MM.1S (cell line): ENCODE results near the gene TSPYL2.
A peak's percentile ranks its signal among the peaks of the same experiment; 100 is the strongest.

Experiments used
- DNase-seq: peaks from one replicate; pipeline ENCODE4 v3.0.0-alpha.2; 2015
- H2AFZ ChIP-seq: fragments of 300-600 bp; sonication (generic); 2 replicates; pipeline ENCODE4 v1.6.0; 2016; ENCODE audit warnings: antibody characterized with exemption, low read length
- H3F3A ChIP-seq: fragments of 300-600 bp; sonication (generic); 2 replicates; pipeline ENCODE4 v1.6.1; 2016; ENCODE audit warnings: mild to moderate bottlenecking, antibody characterized with exemption, low read length, moderate library complexity, mixed read lengths; ENCODE audit not compliant: insufficient read depth
- H3K27ac ChIP-seq: fragments of 300-600 bp; sonication (generic); 2 replicates; pipeline ENCODE4 v1.5.1; 2016; ENCODE audit warnings: mild to moderate bottlenecking, low read length
- H3K27me3 ChIP-seq: fragments of 300-600 bp; sonication (generic); replicated peaks from 2 replicates; pipeline ENCODE4 v1.6.0; 2016; ENCODE audit warnings: low read length; ENCODE audit not compliant: insufficient read depth
- H3K36me3 ChIP-seq: fragments of 300-600 bp; sonication (generic); replicated peaks from 2 replicates; pipeline ENCODE4 v1.6.1; 2016; ENCODE audit warnings: mild to moderate bottlenecking, low read length, mixed read lengths; ENCODE audit not compliant: insufficient read depth
- H3K4me1 ChIP-seq: fragments of 300-600 bp; sonication (generic); 2 replicates; pipeline ENCODE4 v1.6.1; 2016; ENCODE audit warnings: low read length, mixed read lengths
- H3K4me2 ChIP-seq: fragments of 300-600 bp; sonication (generic); 2 replicates; pipeline ENCODE4 v1.6.0; 2016; ENCODE audit warnings: low read depth, low read length
- H3K4me3 ChIP-seq: fragments of 300-600 bp; sonication (generic); 2 replicates; pipeline ENCODE4 v1.5.1; 2016; ENCODE audit warnings: low read length, mixed read lengths
- H3K79me2 ChIP-seq: fragments of 300-600 bp; sonication (generic); 2 replicates; pipeline ENCODE4 v1.6.1; 2016; ENCODE audit warnings: mixed run types, low read length, mixed read lengths
- H3K9ac ChIP-seq: fragments of 300-600 bp; sonication (generic); 2 replicates; pipeline ENCODE4 v1.6.1; 2016; ENCODE audit warnings: low read length, mixed read lengths
- H3K9me2 ChIP-seq: fragments of 300-600 bp; sonication (generic); replicated peaks from 2 replicates; pipeline ENCODE4 v1.6.1; 2016; ENCODE audit warnings: mild to moderate bottlenecking, low read length, mixed read lengths; ENCODE audit not compliant: insufficient read depth
- H3K9me3 ChIP-seq: fragments of 300-600 bp; sonication (generic); replicated peaks from 2 replicates; pipeline ENCODE4 v1.6.1; 2016; ENCODE audit warnings: mild to moderate bottlenecking, low read length, mixed read lengths; ENCODE audit not compliant: insufficient read depth
- H4K20me1 ChIP-seq: fragments of 300-600 bp; sonication (generic); 2 replicates; pipeline ENCODE4 v1.6.1; 2016; ENCODE audit warnings: mild to moderate bottlenecking, low read length, moderate library complexity, mixed read lengths; ENCODE audit not compliant: insufficient read depth
- CTCF ChIP-seq: fragments of 300-600 bp; sonication (generic); IDR thresholded peaks from 2 replicates; pipeline ENCODE4 v1.5.1; 2016; ENCODE audit warnings: antibody characterized with exemption, low read length, mixed read lengths
- EZH2 ChIP-seq: fragments of 300-600 bp; sonication (generic); optimal IDR thresholded peaks from 2 replicates; pipeline ENCODE3; 2017; ENCODE audit warnings: low read depth, mild to moderate bottlenecking, antibody characterized with exemption, low read length, mixed read lengths
- EZH2phosphoT487 ChIP-seq: fragments of 300-600 bp; sonication (generic); IDR thresholded peaks from 2 replicates; pipeline ENCODE4 v1.6.1; 2018; ENCODE audit warnings: antibody characterized with exemption, low read length

TSPYL2 gene

GRCh38 chrX:53075011-53075410 lies 7.2 kb upstream of the TSPYL2 start:
- peaks cover 4% of the 10 kb centered on the region; the same call in 1 of the 2 replicates for H3K4me1 ChIP-seq
- no peak overlapping the region for H3K4me3 ChIP-seq
- H3K27me3 ChIP-seq, result no peaks in the 10 kb centered on the region
- peaks cover 18% of the 10 kb centered on the region for H3F3A ChIP-seq
- no peaks in the 10 kb centered on the region for H3K36me3 ChIP-seq
- H3K9me2 ChIP-seq, result no peaks in the 10 kb centered on the region
- TF ChIP-seq CTCF (no peak), EZH2phosphoT487 (no peak), EZH2 (no peak)
- no peak for DNase-seq
- H3K9ac ChIP-seq, result no peak overlapping the region
- no peaks in the 10 kb centered on the region for H4K20me1 ChIP-seq
- no peak overlapping the region for H3K27ac ChIP-seq
- no peaks in the 10 kb centered on the region for H3K9me3 ChIP-seq
- H3K4me2 ChIP-seq, result no peak overlapping the region
- H2AFZ ChIP-seq, result no peak overlapping the region
- H3K79me2 ChIP-seq, result no peaks in the 10 kb centered on the region

GRCh38 chrX:53076671-53077070 lies 5.5 kb upstream of the TSPYL2 start:
- no peak for DNase-seq

GRCh38 chrX:53077207-53078197 lies 4.7 kb upstream of the TSPYL2 start:
- Histone ChIP-seq H3K27ac (no peak overlapping the region), H3K9ac (no peak overlapping the region), H3K9me2 (no peaks in the 10 kb centered on the region), H3K36me3 (no peaks in the 10 kb centered on the region), H3F3A (peaks cover 13% of the 10 kb centered on the region), H2AFZ (no peak overlapping the region), H3K4me1 (peaks cover 4% of the 10 kb centered on the region; the same call in 1 of the 2 replicates), H3K79me2 (no peaks in the 10 kb centered on the region), H3K27me3 (no peaks in the 10 kb centered on the region), H3K9me3 (no peaks in the 10 kb centered on the region), H3K4me2 (no peak overlapping the region), H3K4me3 (no peak overlapping the region), H4K20me1 (no peaks in the 10 kb centered on the region)
- no peak for DNase-seq
- no peak for TF ChIP-seq EZH2phosphoT487
- TF ChIP-seq CTCF, result peak; percentile 24

More at GRCh38 chrX:53076671-53077070, 5.5 kb upstream of the TSPYL2 start:
- H3K9me3 ChIP-seq, result no peaks in the 10 kb centered on the region
- no peak overlapping the region for H3K4me2 ChIP-seq
- no peaks in the 10 kb centered on the region for H3K27me3 ChIP-seq
- peaks cover 18% of the 10 kb centered on the region for H3F3A ChIP-seq
- H2AFZ ChIP-seq, result no peak overlapping the region
- no peaks in the 10 kb centered on the region for H3K36me3 ChIP-seq
- no peak overlapping the region for H3K27ac ChIP-seq
- no peaks in the 10 kb centered on the region for H3K9me2 ChIP-seq
- no peaks in the 10 kb centered on the region for H3K79me2 ChIP-seq
- H4K20me1 ChIP-seq, result no peaks in the 10 kb centered on the region
- TF ChIP-seq CTCF (no peak), EZH2 (no peak), EZH2phosphoT487 (no peak)
- no peak overlapping the region for H3K9ac ChIP-seq
- peaks cover 4% of the 10 kb centered on the region; the same call in 1 of the 2 replicates for H3K4me1 ChIP-seq
- H3K4me3 ChIP-seq, result no peak overlapping the region
